HCT116 (cell line): Measurements from ENCODE around the gene CCM2. TPM values are rescaled to one million over a fixed set of nuclear protein-coding genes. Genes with fewer than 3 reads are reported as not detected.

Source experiments
- ATAC-seq: fragments of 200-7000 bp; cut with Tn5 transposase; 2 replicates; pipeline ENCODE4 v1.9.1; 2020; ENCODE audit warnings: mild to moderate bottlenecking, moderate library complexity
- BruUV-seq: library from RNA; stranded (reverse); fragments of 400-500 nt; replicated peaks from 2 replicates; lab custom pipeline; 2021; lab: Mats Ljungman, UMichigan
- CTCF ChIA-PET: fragments of 300-600 bp; sonication (Branson Sonifier 250); formaldehyde crosslinking; loops from one replicate; lab custom pipeline; 2021; ENCODE audit warnings: antibody characterized with exemption; lab: Charles Lee
- POLR2A ChIA-PET: fragments of 300-600, 350-600 bp; sonication (Branson Sonifier 250); formaldehyde crosslinking; loops from one replicate; lab custom pipeline; 2021; ENCODE audit warnings: antibody characterized with exemption; lab: Charles Lee
- RAD21 ChIA-PET, 2 experiments: fragments of 300-600 bp; sonication (Branson Sonifier 250); formaldehyde crosslinking; loops; one replicate each; lab custom pipeline; 2023; ENCODE audit warnings: low total read pairs in 2 of 2; ENCODE audit not compliant: uncharacterized antibody in 2 of 2, unreplicated experiment in 2 of 2, low non-redundant PET in 1 of 2; lab: Charles Lee
- DNase-seq: peaks from one replicate; pipeline ENCODE4 v3.0.0-alpha.2; 2010; ENCODE audit warnings: low read depth, low spot score
- H2AFZ ChIP-seq: fragments of 200-600 bp; shearing (Covaris generic), sonication (generic); 2 replicates; pipeline ENCODE4 v1.6.1; 2017; ENCODE audit warnings: low read depth, mixed run types, mixed read lengths, antibody characterized with exemption, low read length; ENCODE audit not compliant: poor library complexity, severe bottlenecking
- H3K27ac ChIP-seq: 2 replicates; pipeline ENCODE4 v1.5.1; 2012; ENCODE audit warnings: low read depth, low read length
- H3K27me3 ChIP-seq: fragments of 200-600 bp; sonication (generic); 2 replicates; pipeline ENCODE4 v1.6.1; 2016; ENCODE audit warnings: mixed run types, low read length, mixed read lengths; ENCODE audit not compliant: insufficient read depth
- H3K36me3 ChIP-seq, 2 experiments: fragments of 200-500 bp in 1 of 2; fragments of 200-600 bp in 1 of 2; sonication (Bioruptor generic) in 1 of 2; sonication (generic) in 1 of 2; 2 replicates each; pipeline versions ENCODE4 v1.5.1 to v1.6.1; 2014 to 2016; ENCODE audit warnings: low read length in 2 of 2, inconsistent platforms in 1 of 2, mixed read lengths in 1 of 2, mixed run types in 1 of 2; ENCODE audit not compliant: insufficient read depth in 2 of 2, control insufficient read depth in 1 of 2
- H3K4me1 ChIP-seq, 2 experiments: fragments of 200-600 bp in 1 of 2; sonication (generic) in 1 of 2; 2 replicates each; pipeline versions ENCODE4 v1.5.1 to v1.6.1; 2012 to 2017; ENCODE audit warnings: low read length in 2 of 2, inconsistent platforms in 1 of 2, mild to moderate bottlenecking in 1 of 2, mixed read lengths in 1 of 2, mixed run types in 1 of 2, moderate library complexity in 1 of 2; ENCODE audit not compliant: insufficient read depth in 2 of 2, control insufficient read depth in 1 of 2
- H3K4me2 ChIP-seq: fragments of 200-600 bp; sonication (generic); 2 replicates; pipeline ENCODE4 v1.6.1; 2017; ENCODE audit warnings: mixed run types, low read length, mixed read lengths
- H3K4me3 ChIP-seq, 2 experiments: fragments of 200-600 bp in 1 of 2; sonication (generic) in 1 of 2; replicated peaks in 1 of 2; 2 replicates each; pipeline ENCODE4 v1.5.1; 2011 to 2016; ENCODE audit warnings: low read length in 2 of 2, control low read depth in 1 of 2, low read depth in 1 of 2, mild to moderate bottlenecking in 1 of 2, mixed read lengths in 1 of 2, mixed run types in 1 of 2
- H3K79me2 ChIP-seq: fragments of 200-600 bp; sonication (generic); 2 replicates; pipeline ENCODE4 v1.6.1; 2017; ENCODE audit warnings: mild to moderate bottlenecking, mixed run types, low read length, moderate library complexity, mixed read lengths; ENCODE audit not compliant: insufficient read depth
- H3K9ac ChIP-seq: fragments of 200-600 bp; sonication (generic); 2 replicates; pipeline ENCODE4 v1.6.1; 2016; ENCODE audit warnings: low read length, mixed read lengths
- H3K9me2 ChIP-seq: fragments of 200-600 bp; sonication (generic), shearing (Covaris generic); 2 replicates; pipeline ENCODE4 v1.6.1; 2017; ENCODE audit warnings: mixed run types, mild to moderate bottlenecking, moderate library complexity; ENCODE audit not compliant: insufficient read depth
- H3K9me3 ChIP-seq, 2 experiments: fragments of 200-500 bp in 1 of 2; fragments of 200-600 bp in 1 of 2; sonication (Bioruptor generic) in 1 of 2; sonication (generic) in 1 of 2; 2 replicates each; pipeline ENCODE4 v1.6.1; 2014 to 2017; ENCODE audit warnings: low read length in 2 of 2, mixed read lengths in 2 of 2, inconsistent platforms in 1 of 2, low read depth in 1 of 2, mild to moderate bottlenecking in 1 of 2, mixed run types in 1 of 2, moderate library complexity in 1 of 2; ENCODE audit not compliant: control insufficient read depth in 1 of 2, insufficient read depth in 1 of 2
- H4K20me1 ChIP-seq: fragments of 200-600 bp; sonication (generic), shearing (Covaris generic); 2 replicates; pipeline ENCODE4 v1.6.1; 2017; ENCODE audit warnings: mixed run types, mild to moderate bottlenecking, moderate library complexity; ENCODE audit not compliant: insufficient read depth
- CBX3 ChIP-seq: IDR thresholded peaks from 2 replicates; pipeline ENCODE4 v1.6.1; 2012; ENCODE audit warnings: low read depth
- CEBPB ChIP-seq: IDR thresholded peaks from 2 replicates; pipeline ENCODE4 v1.6.1; 2012; ENCODE audit warnings: low read depth
- EGR1 ChIP-seq: IDR thresholded peaks from 2 replicates; pipeline ENCODE4 v1.6.1; 2012; ENCODE audit warnings: low read depth
- ELF1 ChIP-seq: IDR thresholded peaks from 2 replicates; pipeline ENCODE4 v1.6.1; 2012; ENCODE audit warnings: low read depth, borderline replicate concordance
- EZH2 ChIP-seq: fragments of 200-600 bp; sonication (generic); IDR thresholded peaks from 2 replicates; pipeline ENCODE4 v1.6.1; 2017; ENCODE audit warnings: antibody characterized with exemption, mixed run types
- FOSL1 ChIP-seq: IDR thresholded peaks from 2 replicates; pipeline ENCODE4 v1.6.1; 2012; ENCODE audit warnings: low read depth
- JUND ChIP-seq: IDR thresholded peaks from 2 replicates; pipeline ENCODE4 v1.6.1; 2012
- POLR2A ChIP-seq: IDR thresholded peaks from 2 replicates; pipeline ENCODE4 v1.7.0; 2011; ENCODE audit warnings: borderline replicate concordance; ENCODE audit not compliant: insufficient read depth, insufficient read length; ENCODE audit errors: extremely low read depth
- POLR2AphosphoS5 ChIP-seq: IDR thresholded peaks from 2 replicates; pipeline ENCODE4 v1.6.1; 2011; ENCODE audit warnings: mild to moderate bottlenecking, low read depth, low read length, moderate library complexity
- RAD21 ChIP-seq: IDR thresholded peaks from 2 replicates; pipeline ENCODE4 v1.6.1; 2012; ENCODE audit warnings: low read depth, mild to moderate bottlenecking
- REST ChIP-seq: IDR thresholded peaks from 2 replicates; pipeline ENCODE4 v1.6.1; 2012; ENCODE audit warnings: low read depth
- SIN3A ChIP-seq: IDR thresholded peaks from 2 replicates; pipeline ENCODE4 v1.6.1; 2012; ENCODE audit warnings: low read depth
- SP1 ChIP-seq: IDR thresholded peaks from 2 replicates; pipeline ENCODE4 v1.6.1; 2012; ENCODE audit warnings: low read depth
- SRF ChIP-seq: IDR thresholded peaks from 2 replicates; pipeline ENCODE4 v1.6.1; 2012; ENCODE audit warnings: low read depth
- TCF7L2 ChIP-seq: IDR thresholded peaks from 2 replicates; pipeline ENCODE4 v1.7.0; 2011; ENCODE audit warnings: borderline replicate concordance, inconsistent platforms; ENCODE audit not compliant: insufficient read depth, insufficient read length; ENCODE audit errors: extremely low read depth
- YY1 ChIP-seq: IDR thresholded peaks from 2 replicates; pipeline ENCODE4 v1.6.1; 2011; ENCODE audit warnings: low read length, low read depth, moderate library complexity, mild to moderate bottlenecking; ENCODE audit not compliant: insufficient replicate concordance; ENCODE audit errors: extremely low read depth
- ZNF274 ChIP-seq: fragments of 200-500 bp; sonication (Bioruptor generic); IDR thresholded peaks from 2 replicates; pipeline ENCODE4 v1.6.1; 2014; ENCODE audit warnings: mild to moderate bottlenecking, low read depth, low read length, inconsistent platforms
- intact Hi-C: fragments of 100-400 bp; cut with micrococcal nuclease; formaldehyde crosslinking; loops from 2 replicates; pipeline ENCODE4 v1.10.0; 2022
- total RNA-seq: library from RNA; stranded (reverse); gene quantifications from one replicate; pipeline ENCODE4 v1.2.1, GENCODE V29; 2021; ENCODE audit not compliant: unreplicated experiment
- TF ChIP-seq, protein P1 (sequence below): IDR thresholded peaks from 2 replicates; pipeline ENCODE4 v1.6.1; 2012
- TF ChIP-seq, protein P2 (sequence below): IDR thresholded peaks from 2 replicates; pipeline ENCODE4 v1.6.1; 2012

Gene CCM2
- total RNA-seq, 1 experiment from 2014 or later = 34.4 TPM

- intact Hi-C loops = no loop called here
- no peak overlapping the region for H3K27ac ChIP-seq
- no TSS peak for BruUV-seq
- no peaks in the 10 kb centered on the region for H3K9me3 ChIP-seq
- no peak overlapping the region for H3K4me2 ChIP-seq
- no peak overlapping the region for H2AFZ ChIP-seq
- no peak overlapping the region for H3K4me3 ChIP-seq
- H3K79me2 ChIP-seq = peaks cover 89% of the 10 kb centered on the region
- peaks cover 13% of the 10 kb centered on the region for H4K20me1 ChIP-seq
- no peak overlapping the region for H3K9ac ChIP-seq
- TF ChIP-seq JUND (no peak), ELF1 (no peak), YY1 (no peak), EZH2 (no peak), POLR2AphosphoS5 (no peak), TCF7L2 (no peak), RAD21 (no peak), FOSL1 (no peak), SIN3A (no peak), POLR2A (no peak), CBX3 (no peak), EGR1 (no peak), CEBPB (no peak), SP1 (no peak), REST (no peak), SRF (no peak), ZNF274 (no peak)
- TF ChIP-seq, protein P1, sequence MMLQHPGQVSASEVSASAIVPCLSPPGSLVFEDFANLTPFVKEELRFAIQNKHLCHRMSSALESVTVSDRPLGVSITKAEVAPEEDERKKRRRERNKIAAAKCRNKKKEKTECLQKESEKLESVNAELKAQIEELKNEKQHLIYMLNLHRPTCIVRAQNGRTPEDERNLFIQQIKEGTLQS = no peak
- TF ChIP-seq, protein P2, sequence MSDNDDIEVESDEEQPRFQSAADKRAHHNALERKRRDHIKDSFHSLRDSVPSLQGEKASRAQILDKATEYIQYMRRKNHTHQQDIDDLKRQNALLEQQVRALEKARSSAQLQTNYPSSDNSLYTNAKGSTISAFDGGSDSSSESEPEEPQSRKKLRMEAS = no peak
- ChIA-PET CTCF (no interaction called here), POLR2A (no interaction called here), RAD21 (no interaction called here)
- ATAC-seq = no peak
- H3K36me3 ChIP-seq = peaks cover 64 to 71% of the 10 kb centered on the region in 2 experiments
- peaks cover 5% of the 10 kb centered on the region in 2 experiments for H3K4me1 ChIP-seq
- H3K27me3 ChIP-seq = no peaks in the 10 kb centered on the region
- no peaks in the 10 kb centered on the region for H3K9me2 ChIP-seq
- DNase-seq = no peak
These were observed 107.4 kb downstream of the CCM2 start for GRCh38 chr7:45107356-45107755.
